ENCODE results near the gene SALL1. TPM values are rescaled to one million over a fixed set of nuclear protein-coding genes. Genes with fewer than 3 reads are reported as not detected.

SALL1 gene
- total and polyA plus RNA-seq, 5 donors from 2014 or later, result not detected

DNA sequence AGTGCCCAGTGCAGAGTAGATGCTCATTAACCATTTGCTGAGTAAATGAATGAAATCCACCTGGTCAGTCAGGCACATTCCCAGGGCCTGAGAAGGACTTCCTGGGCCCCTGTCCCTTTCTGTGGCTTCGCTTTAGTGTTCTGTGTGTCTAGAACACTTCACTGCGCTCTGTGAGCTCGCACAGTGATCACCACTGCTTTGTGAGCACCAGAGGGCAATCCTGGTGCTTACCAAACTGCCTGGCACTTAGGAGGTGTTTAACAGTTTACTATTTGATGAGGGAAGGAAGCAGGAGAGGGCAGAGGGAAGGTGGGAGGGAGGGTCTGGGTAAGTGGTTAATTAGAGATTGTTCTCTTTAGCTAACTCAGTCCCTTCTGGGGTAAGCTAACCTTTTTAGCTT lies 26.2 kb downstream of the SALL1 start:
- Histone ChIP-seq H3K9me3 (ENCODE audit: control insufficient read depth in 2 of 2, low read length in 2 of 2) (no peaks in the 10 kb centered on the region), H3K4me1 (ENCODE audit: control insufficient read depth, insufficient read depth, low read length, poor library complexity, severe bottlenecking) (no peaks in the 10 kb centered on the region), H3K4me3 (ENCODE audit: low read depth, low read length) (no peak overlapping the region), H3K27me3 (ENCODE audit: control insufficient read depth, insufficient read depth, low read length) (peaks cover 6% of the 10 kb centered on the region), H3K36me3 (ENCODE audit: control insufficient read depth, insufficient read depth, low read length) (no peaks in the 10 kb centered on the region), H3K27ac (ENCODE audit: insufficient read depth, low read length, poor library complexity, severe bottlenecking) (no peak overlapping the region)
- Mint-ChIP-seq H3K4me1 (no peaks in the 10 kb centered on the region), H3K9me3 (peaks cover 0 to 2% (median 0%) of the 10 kb centered on the region in 7 donors), H3K4me3 (no peak overlapping the region), H3K36me3 (no peaks in the 10 kb centered on the region), H3K27me3 (peaks cover 5% of the 10 kb centered on the region), H3K27ac (peak overlapping the region in 1 of 3 donors; percentile 9)
- ATAC-seq (ENCODE audit: low read depth in 2 of 2) (no peak), DNase-seq (no peak)

DNA sequence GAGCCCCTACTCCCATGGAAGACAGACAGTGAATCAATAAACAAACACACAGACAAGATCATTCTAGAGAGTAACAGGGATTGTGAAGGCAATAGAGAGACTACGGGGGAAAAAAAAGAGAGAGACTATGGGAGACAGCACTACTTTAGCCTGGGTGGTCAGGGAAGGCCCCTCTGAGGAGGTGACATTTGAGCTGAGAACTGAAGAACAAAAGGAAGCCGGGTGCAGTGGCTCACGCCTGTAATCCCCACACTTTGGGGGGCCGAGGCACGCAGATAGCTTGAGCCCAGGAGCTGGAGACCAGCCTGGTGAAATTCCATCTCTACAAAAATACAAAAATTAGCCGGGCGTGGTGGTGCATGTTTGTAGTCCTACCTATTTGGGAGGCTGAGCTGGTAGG lies 29.2 kb downstream of the SALL1 start:
- Histone ChIP-seq H3K27me3 (ENCODE audit: control insufficient read depth, insufficient read depth, low read length) (peaks cover 6% of the 10 kb centered on the region), H3K4me1 (ENCODE audit: control insufficient read depth, insufficient read depth, low read length, poor library complexity, severe bottlenecking) (no peaks in the 10 kb centered on the region), H3K9me3 (ENCODE audit: control insufficient read depth in 2 of 2, low read length in 2 of 2) (no peaks in the 10 kb centered on the region), H3K27ac (ENCODE audit: insufficient read depth, low read length, poor library complexity, severe bottlenecking) (no peak overlapping the region), H3K4me3 (ENCODE audit: low read depth, low read length) (no peak overlapping the region), H3K36me3 (ENCODE audit: control insufficient read depth, insufficient read depth, low read length) (no peaks in the 10 kb centered on the region)
- DNase-seq, result no peak
- Mint-ChIP-seq H3K9me3 (no peaks in the 10 kb centered on the region), H3K4me1 (no peaks in the 10 kb centered on the region), H3K27me3 (peaks cover 15% of the 10 kb centered on the region), H3K4me3 (no peak overlapping the region), H3K27ac (no peak overlapping the region), H3K36me3 (no peaks in the 10 kb centered on the region)
- ATAC-seq (ENCODE audit: low read depth in 2 of 2), result no peak

- H3K9me3 Mint-ChIP-seq, result no peaks in the 10 kb centered on the region
- ATAC-seq (ENCODE audit: low read depth in 2 of 2) (no peak), DNase-seq (no peak)
- no peaks in the 10 kb centered on the region for H3K36me3 ChIP-seq (ENCODE audit: control insufficient read depth, insufficient read depth, low read length)
- no peaks in the 10 kb centered on the region for H3K9me3 ChIP-seq (ENCODE audit: control insufficient read depth in 2 of 2, low read length in 2 of 2)
- no peak overlapping the region for H3K27ac Mint-ChIP-seq
- peaks cover 6% of the 10 kb centered on the region for H3K27me3 ChIP-seq (ENCODE audit: control insufficient read depth, insufficient read depth, low read length)
- no peaks in the 10 kb centered on the region for H3K4me1 Mint-ChIP-seq
- H3K27ac ChIP-seq (ENCODE audit: insufficient read depth, low read length, poor library complexity, severe bottlenecking), result no peak overlapping the region
- H3K4me1 ChIP-seq (ENCODE audit: control insufficient read depth, insufficient read depth, low read length, poor library complexity, severe bottlenecking), result no peaks in the 10 kb centered on the region
- no peak overlapping the region for H3K4me3 Mint-ChIP-seq
- H3K27me3 Mint-ChIP-seq, result peaks cover 22% of the 10 kb centered on the region
- H3K36me3 Mint-ChIP-seq, result no peaks in the 10 kb centered on the region
- no peak overlapping the region for H3K4me3 ChIP-seq (ENCODE audit: low read depth, low read length)
Observed at GRCh38 chr16:51120730-51121347, 30.2 kb downstream of the SALL1 start.

- Histone ChIP-seq H3K4me1 (ENCODE audit: control insufficient read depth, insufficient read depth, low read length, poor library complexity, severe bottlenecking) (no peaks in the 10 kb centered on the region), H3K36me3 (ENCODE audit: control insufficient read depth, insufficient read depth, low read length) (no peaks in the 10 kb centered on the region), H3K9me3 (ENCODE audit: control insufficient read depth in 2 of 2, low read length in 2 of 2) (no peaks in the 10 kb centered on the region), H3K27me3 (ENCODE audit: control insufficient read depth, insufficient read depth, low read length) (peaks cover 7% of the 10 kb centered on the region), H3K4me3 (ENCODE audit: low read depth, low read length) (no peak overlapping the region), H3K27ac (ENCODE audit: insufficient read depth, low read length, poor library complexity, severe bottlenecking) (no peak overlapping the region)
- Mint-ChIP-seq H3K27ac (no peak overlapping the region), H3K4me3 (no peak overlapping the region), H3K36me3 (no peaks in the 10 kb centered on the region), H3K27me3 (peaks cover 28% of the 10 kb centered on the region), H3K4me1 (no peaks in the 10 kb centered on the region), H3K9me3 (no peaks in the 10 kb centered on the region)
- ATAC-seq (ENCODE audit: low read depth in 2 of 2), result no peak
- no peak for DNase-seq
Observed at GRCh38 chr16:51119973-51120729, 30.9 kb downstream of the SALL1 start.

DNA sequence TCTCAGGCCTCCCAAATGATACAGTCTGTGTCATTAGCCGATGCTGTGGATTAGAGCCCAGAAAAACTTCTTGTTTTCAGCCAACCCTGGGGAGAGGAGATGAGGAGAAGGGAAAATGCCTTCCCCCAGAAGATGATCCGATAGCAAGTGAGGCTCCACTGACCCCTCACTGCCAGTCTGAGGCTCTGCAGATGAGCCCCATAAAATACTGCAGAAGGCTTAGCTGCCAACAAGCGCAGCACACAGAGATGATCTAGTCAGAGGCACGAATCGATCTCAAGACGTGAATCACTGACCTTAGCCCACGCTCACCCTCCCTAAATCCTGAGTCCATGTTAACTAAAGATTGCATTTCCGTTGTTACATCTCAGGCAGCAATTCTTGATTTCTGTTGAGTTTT lies 31.5 kb downstream of the SALL1 start:
- Mint-ChIP-seq H3K27ac (no peak overlapping the region), H3K27me3 (peaks cover 29% of the 10 kb centered on the region), H3K4me3 (no peak overlapping the region), H3K36me3 (no peaks in the 10 kb centered on the region), H3K4me1 (no peaks in the 10 kb centered on the region), H3K9me3 (no peaks in the 10 kb centered on the region)
- Histone ChIP-seq H3K36me3 (ENCODE audit: control insufficient read depth, insufficient read depth, low read length) (no peaks in the 10 kb centered on the region), H3K4me3 (ENCODE audit: low read depth, low read length) (no peak overlapping the region), H3K27me3 (ENCODE audit: control insufficient read depth, insufficient read depth, low read length) (peaks cover 10% of the 10 kb centered on the region), H3K4me1 (ENCODE audit: control insufficient read depth, insufficient read depth, low read length, poor library complexity, severe bottlenecking) (no peaks in the 10 kb centered on the region), H3K27ac (ENCODE audit: insufficient read depth, low read length, poor library complexity, severe bottlenecking) (no peak overlapping the region), H3K9me3 (ENCODE audit: control insufficient read depth in 2 of 2, low read length in 2 of 2) (no peaks in the 10 kb centered on the region)
- no peak for DNase-seq
- ATAC-seq (ENCODE audit: low read depth in 2 of 2), result no peak

GRCh38 chr16:51116353-51116752 lies 34.7 kb downstream of the SALL1 start:
- Mint-ChIP-seq H3K4me3 (no peak overlapping the region), H3K9me3 (peaks cover 0 to 5% (median 0%) of the 10 kb centered on the region in 7 donors), H3K4me1 (no peaks in the 10 kb centered on the region), H3K27me3 (peaks cover 54% of the 10 kb centered on the region), H3K27ac (no peak overlapping the region), H3K36me3 (no peaks in the 10 kb centered on the region)
- Histone ChIP-seq H3K27me3 (ENCODE audit: control insufficient read depth, insufficient read depth, low read length) (peaks cover 19% of the 10 kb centered on the region), H3K36me3 (ENCODE audit: control insufficient read depth, insufficient read depth, low read length) (no peaks in the 10 kb centered on the region), H3K4me1 (ENCODE audit: control insufficient read depth, insufficient read depth, low read length, poor library complexity, severe bottlenecking) (no peaks in the 10 kb centered on the region), H3K9me3 (ENCODE audit: control insufficient read depth in 2 of 2, low read length in 2 of 2) (no peaks in the 10 kb centered on the region), H3K27ac (ENCODE audit: insufficient read depth, low read length, poor library complexity, severe bottlenecking) (no peak overlapping the region), H3K4me3 (ENCODE audit: low read depth, low read length) (no peak overlapping the region)
- no peak for ATAC-seq (ENCODE audit: low read depth in 2 of 2)
- DNase-seq, result no peak

DNA sequence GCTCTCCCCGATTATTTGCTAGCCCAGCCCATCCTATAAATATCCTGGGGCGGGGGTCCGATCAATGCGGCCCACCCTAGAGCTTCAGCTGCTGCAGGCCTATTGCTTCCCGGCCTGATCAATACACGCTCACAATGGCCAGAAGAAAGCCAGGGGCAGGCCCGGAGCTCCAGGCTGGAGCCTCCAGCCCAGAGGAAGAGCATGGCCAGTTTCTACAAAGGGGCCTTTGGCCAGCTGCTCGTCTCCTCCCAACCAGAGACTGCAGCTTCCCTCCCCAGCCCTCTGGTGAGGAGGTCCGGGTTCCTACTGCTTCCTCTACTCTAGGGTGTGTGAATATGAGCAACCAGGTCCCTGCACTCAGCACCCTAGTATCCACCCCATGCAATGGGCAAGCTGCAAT lies 36.7 kb downstream of the SALL1 start:
- peaks cover 55% of the 10 kb centered on the region for H3K27me3 Mint-ChIP-seq
- Histone ChIP-seq H3K4me3 (ENCODE audit: low read depth, low read length) (no peak overlapping the region), H3K27me3 (ENCODE audit: control insufficient read depth, insufficient read depth, low read length) (peaks cover 15% of the 10 kb centered on the region), H3K4me1 (ENCODE audit: control insufficient read depth, insufficient read depth, low read length, poor library complexity, severe bottlenecking) (no peaks in the 10 kb centered on the region), H3K9me3 (ENCODE audit: control insufficient read depth in 2 of 2, low read length in 2 of 2) (no peaks in the 10 kb centered on the region), H3K36me3 (ENCODE audit: control insufficient read depth, insufficient read depth, low read length) (no peaks in the 10 kb centered on the region), H3K27ac (ENCODE audit: insufficient read depth, low read length, poor library complexity, severe bottlenecking) (no peak overlapping the region)
- H3K9me3 Mint-ChIP-seq, result peaks cover 0 to 5% (median 0%) of the 10 kb centered on the region in 7 donors
- no peaks in the 10 kb centered on the region for H3K4me1 Mint-ChIP-seq
- no peak for ATAC-seq (ENCODE audit: low read depth in 2 of 2)
- H3K36me3 Mint-ChIP-seq, result no peaks in the 10 kb centered on the region
- no peak overlapping the region for H3K27ac Mint-ChIP-seq
- H3K4me3 Mint-ChIP-seq, result no peak overlapping the region
- no peak for DNase-seq
